ENCODE results near the gene RAB35.

GRCh38 chr12:120115692-120116440 lies 687 bp downstream of the RAB35 start:
- TF ChIP-seq CTCF (IDR thresholded peaks at IDR 0.05; ENCODE audit: low read depth, low read length, poor library complexity, severe bottlenecking) (no peak), EZH2phosphoT487 (IDR thresholded peaks at IDR 0.05; ENCODE audit: borderline replicate concordance, low read length) (no peak)
